Colon (tissue), 2 donors: Measurements from ENCODE around the gene RBFOX2.

Experiments
- FAIRE-seq: peaks from 2 replicates; lab custom pipeline; 2012; peaks lifted over from hg19 to GRCh38; lab: Jason Lieb, UNC
- donor health status: control.
- donor health status: control.

RBFOX2 gene

GRCh38 chr22:35971456-35972119 lies 57.0 kb downstream of the RBFOX2 start:
- no peak for FAIRE-seq

- no peak for FAIRE-seq
These were observed 57.8 kb downstream of the RBFOX2 start for GRCh38 chr22:35970616-35971455.

GRCh38 chr22:35967046-35967397 lies 61.6 kb downstream of the RBFOX2 start:
- FAIRE-seq, result no peak

GRCh38 chr22:35966314-35967045 lies 62.1 kb downstream of the RBFOX2 start:
- no peak for FAIRE-seq

- FAIRE-seq, result no peak
These were observed 65.3 kb downstream of the RBFOX2 start for GRCh38 chr22:35963237-35963810.

GRCh38 chr22:35961480-35962295 lies 66.9 kb downstream of the RBFOX2 start:
- no peak for FAIRE-seq

- no peak for FAIRE-seq
These were observed 67.8 kb downstream of the RBFOX2 start for GRCh38 chr22:35960854-35961253.

- FAIRE-seq, result no peak
These were observed 69.4 kb downstream of the RBFOX2 start for GRCh38 chr22:35959121-35959800.

- FAIRE-seq, result no peak
These were observed 70.3 kb downstream of the RBFOX2 start for GRCh38 chr22:35958334-35958733.

GRCh38 chr22:35957589-35957988 lies 71.0 kb downstream of the RBFOX2 start:
- FAIRE-seq, result no peak

- FAIRE-seq, result no peak
These were observed 71.8 kb downstream of the RBFOX2 start for GRCh38 chr22:35956850-35957249.

GRCh38 chr22:35955546-35955945 lies 73.1 kb downstream of the RBFOX2 start:
- FAIRE-seq, result no peak

GRCh38 chr22:35952576-35952975 lies 76.0 kb downstream of the RBFOX2 start:
- no peak for FAIRE-seq

GRCh38 chr22:35950262-35950661 lies 78.4 kb downstream of the RBFOX2 start:
- FAIRE-seq, result no peak

GRCh38 chr22:35949243-35949642 lies 79.4 kb downstream of the RBFOX2 start:
- no peak for FAIRE-seq

GRCh38 chr22:35947794-35948425 lies 80.7 kb downstream of the RBFOX2 start:
- no peak for FAIRE-seq

GRCh38 chr22:35944458-35944857 lies 84.2 kb downstream of the RBFOX2 start:
- no peak for FAIRE-seq

GRCh38 chr22:35940166-35940565 lies 88.5 kb downstream of the RBFOX2 start:
- FAIRE-seq, result no peak

- FAIRE-seq, result no peak
These were observed 90.4 kb downstream of the RBFOX2 start for GRCh38 chr22:35938226-35938625.

- FAIRE-seq, result no peak
These were observed 97.7 kb downstream of the RBFOX2 start for GRCh38 chr22:35930933-35931332.
